Cardiac muscle cell (in vitro differentiated cells and primary cell): ENCODE measurements around the gene GRAMD2B. TPM values are rescaled to one million over a fixed set of nuclear protein-coding genes. Genes with fewer than 3 reads are reported as not detected.

Experiments
- DNase-seq, 2 donors: peaks; one replicate each; pipeline versions ENCODE4 v3.0.0 to v3.0.0-alpha.2; 2010 to 2017; ENCODE audit warnings: low read depth in 1 of 2, low spot score in 1 of 2
- H3K27ac ChIP-seq: fragments of 200-600 bp; sonication (generic); 2 replicates; pipeline ENCODE4 v1.5.1; 2016
- H3K27me3 ChIP-seq: fragments of 200-600 bp; sonication (generic); 2 replicates; pipeline ENCODE4 v1.6.0; 2016; ENCODE audit warnings: control low read depth
- H3K36me3 ChIP-seq: fragments of 200-600 bp; sonication (generic); 2 replicates; pipeline ENCODE4 v1.5.1; 2016; ENCODE audit warnings: control low read depth
- H3K4me1 ChIP-seq: fragments of 200-600 bp; sonication (generic); 2 replicates; pipeline ENCODE4 v1.8.1; 2017; ENCODE audit warnings: low read depth, mild to moderate bottlenecking, mixed run types
- H3K4me3 ChIP-seq: fragments of 200-600 bp; sonication (generic); 2 replicates; pipeline ENCODE4 v1.5.1; 2016; ENCODE audit warnings: mild to moderate bottlenecking
- H3K9me3 ChIP-seq: fragments of 200-600 bp; sonication (generic); 2 replicates; pipeline ENCODE4 v1.5.1; 2017; ENCODE audit warnings: low read depth, mild to moderate bottlenecking, control low read depth
- polyA plus RNA-seq: library from polyadenylated mRNA; unstranded; fragments of >200 nt; fragmentation: Nextera tagmentation; extraction: Ambion mirVana; gene quantifications from 2 replicates; pipeline ENCODE4 v1.2.1, GENCODE V29; 2016
- total RNA-seq: library from RNA; depleted of rRNA; stranded (reverse); fragments of >200 nt; gene quantifications from 2 replicates; pipeline ENCODE4 v1.2.3, GENCODE V29; 2016
- TF ChIP-seq, protein P1 (sequence below): IDR thresholded peaks from 2 replicates; pipeline ENCODE4 v1.5.1; 2012; ENCODE audit warnings: low read depth, mild to moderate bottlenecking, low read length

Gene GRAMD2B
- total and polyA plus RNA-seq, 2 experiments from 2014 or later, result 17.7 to 26.8 TPM

DNA sequence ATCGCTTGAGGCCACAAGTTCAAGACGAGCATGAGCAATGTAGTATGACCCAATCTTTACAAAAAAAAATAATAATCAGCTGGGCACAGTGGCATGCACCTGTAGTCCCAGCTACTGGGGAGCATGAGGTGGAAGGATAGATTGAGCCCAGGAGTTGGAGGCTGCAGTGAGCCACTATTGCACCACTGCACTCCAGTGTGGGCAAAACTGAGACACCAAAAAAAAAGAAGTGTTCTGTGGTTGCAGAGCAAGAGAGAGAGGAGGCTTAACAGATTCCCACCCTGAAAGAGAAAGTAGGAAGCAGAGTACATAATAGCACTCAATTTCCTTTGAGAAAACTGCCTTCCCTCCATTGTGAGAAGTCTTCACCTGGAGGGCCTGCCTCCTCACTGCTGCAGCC, 119.2 kb downstream of the GRAMD2B start:
- TF ChIP-seq, protein P1, sequence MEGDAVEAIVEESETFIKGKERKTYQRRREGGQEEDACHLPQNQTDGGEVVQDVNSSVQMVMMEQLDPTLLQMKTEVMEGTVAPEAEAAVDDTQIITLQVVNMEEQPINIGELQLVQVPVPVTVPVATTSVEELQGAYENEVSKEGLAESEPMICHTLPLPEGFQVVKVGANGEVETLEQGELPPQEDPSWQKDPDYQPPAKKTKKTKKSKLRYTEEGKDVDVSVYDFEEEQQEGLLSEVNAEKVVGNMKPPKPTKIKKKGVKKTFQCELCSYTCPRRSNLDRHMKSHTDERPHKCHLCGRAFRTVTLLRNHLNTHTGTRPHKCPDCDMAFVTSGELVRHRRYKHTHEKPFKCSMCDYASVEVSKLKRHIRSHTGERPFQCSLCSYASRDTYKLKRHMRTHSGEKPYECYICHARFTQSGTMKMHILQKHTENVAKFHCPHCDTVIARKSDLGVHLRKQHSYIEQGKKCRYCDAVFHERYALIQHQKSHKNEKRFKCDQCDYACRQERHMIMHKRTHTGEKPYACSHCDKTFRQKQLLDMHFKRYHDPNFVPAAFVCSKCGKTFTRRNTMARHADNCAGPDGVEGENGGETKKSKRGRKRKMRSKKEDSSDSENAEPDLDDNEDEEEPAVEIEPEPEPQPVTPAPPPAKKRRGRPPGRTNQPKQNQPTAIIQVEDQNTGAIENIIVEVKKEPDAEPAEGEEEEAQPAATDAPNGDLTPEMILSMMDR, result no peak
- Histone ChIP-seq H3K4me3 (no peak overlapping the region), H3K36me3 (peaks cover 16% of the 10 kb centered on the region), H3K9me3 (no peaks in the 10 kb centered on the region), H3K4me1 (no peaks in the 10 kb centered on the region), H3K27me3 (no peaks in the 10 kb centered on the region), H3K27ac (no peak overlapping the region)
- DNase-seq, result no peak

DNA sequence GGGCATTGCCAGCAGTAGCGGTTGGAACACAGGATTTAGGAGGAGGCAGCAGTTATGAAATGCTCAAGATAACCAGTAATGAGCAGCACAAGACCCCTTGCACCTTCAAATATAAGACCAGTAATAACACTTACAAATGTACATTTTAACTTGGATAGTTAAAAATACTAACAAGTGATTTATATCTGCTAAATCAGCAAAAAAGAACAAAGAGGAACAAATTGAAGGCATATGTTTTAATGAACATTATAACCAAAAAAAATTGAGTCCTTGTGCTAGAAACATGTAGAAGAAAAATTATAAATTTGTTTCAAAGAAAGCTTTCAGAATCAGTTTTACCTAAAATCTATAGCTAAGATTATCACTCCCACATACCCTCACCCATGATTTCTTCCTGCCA, 119.8 kb downstream of the GRAMD2B start:
- TF ChIP-seq, protein P1, result no peak
- Histone ChIP-seq H3K9me3 (no peaks in the 10 kb centered on the region), H3K4me1 (no peaks in the 10 kb centered on the region), H3K4me3 (no peak overlapping the region), H3K27ac (no peak overlapping the region), H3K36me3 (peaks cover 16% of the 10 kb centered on the region), H3K27me3 (no peaks in the 10 kb centered on the region)
- no peak for DNase-seq

DNA sequence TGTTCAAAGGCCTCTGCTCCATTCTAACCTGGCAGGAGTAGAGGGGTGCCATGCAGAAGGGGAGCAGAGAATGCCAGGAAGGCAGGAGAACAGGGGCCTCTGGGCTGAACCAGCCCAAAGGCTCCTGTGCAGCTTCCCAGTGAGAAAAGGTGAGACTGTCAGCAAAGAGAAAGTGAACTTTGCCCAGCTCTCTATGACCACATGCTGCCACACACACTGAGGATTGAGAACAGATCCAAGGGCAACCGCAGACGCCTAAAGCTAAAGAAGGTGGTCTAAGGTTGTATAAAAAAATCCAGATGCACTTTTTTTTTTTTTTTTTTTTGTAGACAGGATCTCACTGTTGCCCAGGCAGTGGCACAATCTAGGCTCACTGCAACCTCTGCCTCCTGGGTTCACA, 120.5 kb downstream of the GRAMD2B start:
- H3K36me3 ChIP-seq, result peaks cover 18% of the 10 kb centered on the region

More for the DNA sequence above, 120.5 kb downstream of the GRAMD2B start:
- no peak overlapping the region for H3K27ac ChIP-seq
- no peaks in the 10 kb centered on the region for H3K27me3 ChIP-seq
- TF ChIP-seq, protein P1, result no peak
- H3K9me3 ChIP-seq, result no peaks in the 10 kb centered on the region
- DNase-seq, result no peak
- no peak overlapping the region for H3K4me3 ChIP-seq
- no peaks in the 10 kb centered on the region for H3K4me1 ChIP-seq

Other genes starting within 250 kb of the GRAMD2B start
- 33.4 and 65.2 TPM in 2 replicates for gene ALDH7A1, start 171.8 kb downstream of the GRAMD2B start, total RNA-seq
- gene ALDH7A1, start 171.8 kb downstream of the GRAMD2B start, polyA plus RNA-seq, result 121 and 194 TPM in 2 replicates
- gene PHAX, start 177.5 kb downstream of the GRAMD2B start, total RNA-seq, result 26.4 and 37.9 TPM in 2 replicates
- gene PHAX, start 177.5 kb downstream of the GRAMD2B start, polyA plus RNA-seq, result 42.8 and 46.0 TPM in 2 replicates